ENCODE measurements around the gene ME2.

DNA sequence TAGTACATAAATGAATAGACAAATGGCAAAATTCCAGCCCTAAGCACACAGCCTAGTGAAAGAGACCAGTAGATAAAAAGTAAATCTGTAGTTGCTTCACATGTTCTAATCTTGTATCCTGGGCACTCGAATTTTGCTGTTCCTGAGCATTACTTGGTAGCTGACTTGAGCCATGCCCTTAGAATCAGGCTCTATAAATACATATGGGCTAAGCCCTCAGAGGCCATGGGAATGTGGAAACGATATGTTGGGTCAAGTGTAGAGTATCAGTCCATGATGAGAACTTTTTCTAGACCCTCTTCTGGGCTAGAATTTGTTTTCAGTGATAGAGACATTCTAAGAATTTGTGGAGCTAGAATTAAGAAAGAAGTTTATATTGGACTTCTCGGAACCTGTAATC, 110.8 kb downstream of the ME2 start:
- TF ChIP-seq POLR2A (IDR thresholded peaks at IDR 0.05; ENCODE audit: low read depth, low read length) (no peak), PAX5 (IDR thresholded peaks at IDR 0.05; ENCODE audit: insufficient read depth, low read length, severe bottlenecking) (no peak), POLR2AphosphoS5 (IDR thresholded peaks at IDR 0.05; ENCODE audit: low read depth, low read length) (no peak), TAF1 (IDR thresholded peaks at IDR 0.05; ENCODE audit: low read depth, low read length) (no peak)

All from GM12891 (cell line).